GM19239 (cell line): ENCODE results near the gene PRICKLE2.

Experiments used
- DNase-seq: peaks from one replicate; pipeline ENCODE4 v3.0.0; 2011; ENCODE audit warnings: low spot score; ENCODE audit not compliant: insufficient read length
- FAIRE-seq: peaks from 2 replicates; lab custom pipeline; 2011; peaks lifted over from hg19 to GRCh38; lab: Jason Lieb, UNC

The PRICKLE2 gene

GRCh38 chr3:64166584-64167162, 58.6 kb downstream of the PRICKLE2 start:
- DNase-seq = no peak
- FAIRE-seq = no peak

- FAIRE-seq (no peak), DNase-seq (no peak)
Measured at GRCh38 chr3:64164349-64164748, 60.9 kb downstream of the PRICKLE2 start.

DNA sequence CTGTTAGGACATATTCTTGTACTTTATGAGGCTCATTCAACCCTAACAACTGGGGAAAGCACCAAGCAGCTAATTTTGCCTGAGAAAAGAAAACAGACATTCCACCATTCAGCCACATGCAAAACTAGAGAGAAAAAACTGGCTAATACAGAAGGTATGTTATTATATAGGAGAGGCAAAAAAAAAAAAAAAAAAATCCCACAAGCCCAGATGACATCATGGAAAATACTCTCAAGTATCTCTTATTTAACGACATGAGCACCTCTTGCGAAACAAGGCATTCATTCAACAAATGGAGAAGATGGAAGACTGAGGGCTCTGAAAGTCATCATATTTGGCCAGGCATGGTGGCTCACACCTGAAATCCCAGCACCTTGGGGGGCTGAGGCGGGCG, 61.5 kb downstream of the PRICKLE2 start:
- no peak for DNase-seq

GRCh38 chr3:64163019-64163754, 62.1 kb downstream of the PRICKLE2 start:
- DNase-seq = no peak
- no peak for FAIRE-seq

More for the DNA sequence above, 61.5 kb downstream of the PRICKLE2 start:
- no peak for FAIRE-seq

- DNase-seq = no peak
- no peak for FAIRE-seq
Measured at GRCh38 chr3:64161481-64161952, 63.7 kb downstream of the PRICKLE2 start.

- FAIRE-seq (no peak), DNase-seq (no peak)
Measured at GRCh38 chr3:64160000-64160695, 65.1 kb downstream of the PRICKLE2 start.

DNA sequence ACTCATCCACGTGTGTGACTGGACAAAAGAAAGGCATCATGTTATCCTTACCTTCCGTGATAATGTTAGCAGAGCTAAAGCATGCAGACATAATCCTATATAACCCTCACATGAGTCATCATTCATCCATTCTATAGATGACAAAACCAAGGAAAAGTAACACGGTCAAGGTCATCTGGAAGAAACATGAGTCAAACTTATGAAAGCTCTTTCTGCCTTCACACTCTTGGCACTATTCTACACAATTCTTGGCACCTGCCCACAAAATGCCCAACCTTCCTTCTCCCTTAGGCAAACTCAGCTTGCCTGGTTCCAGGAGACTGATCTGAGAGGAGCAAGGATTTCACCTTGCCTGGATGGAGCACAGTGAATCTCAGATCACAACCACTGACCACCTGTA, 66.9 kb downstream of the PRICKLE2 start:
- no peak for FAIRE-seq
- DNase-seq = no peak

DNA sequence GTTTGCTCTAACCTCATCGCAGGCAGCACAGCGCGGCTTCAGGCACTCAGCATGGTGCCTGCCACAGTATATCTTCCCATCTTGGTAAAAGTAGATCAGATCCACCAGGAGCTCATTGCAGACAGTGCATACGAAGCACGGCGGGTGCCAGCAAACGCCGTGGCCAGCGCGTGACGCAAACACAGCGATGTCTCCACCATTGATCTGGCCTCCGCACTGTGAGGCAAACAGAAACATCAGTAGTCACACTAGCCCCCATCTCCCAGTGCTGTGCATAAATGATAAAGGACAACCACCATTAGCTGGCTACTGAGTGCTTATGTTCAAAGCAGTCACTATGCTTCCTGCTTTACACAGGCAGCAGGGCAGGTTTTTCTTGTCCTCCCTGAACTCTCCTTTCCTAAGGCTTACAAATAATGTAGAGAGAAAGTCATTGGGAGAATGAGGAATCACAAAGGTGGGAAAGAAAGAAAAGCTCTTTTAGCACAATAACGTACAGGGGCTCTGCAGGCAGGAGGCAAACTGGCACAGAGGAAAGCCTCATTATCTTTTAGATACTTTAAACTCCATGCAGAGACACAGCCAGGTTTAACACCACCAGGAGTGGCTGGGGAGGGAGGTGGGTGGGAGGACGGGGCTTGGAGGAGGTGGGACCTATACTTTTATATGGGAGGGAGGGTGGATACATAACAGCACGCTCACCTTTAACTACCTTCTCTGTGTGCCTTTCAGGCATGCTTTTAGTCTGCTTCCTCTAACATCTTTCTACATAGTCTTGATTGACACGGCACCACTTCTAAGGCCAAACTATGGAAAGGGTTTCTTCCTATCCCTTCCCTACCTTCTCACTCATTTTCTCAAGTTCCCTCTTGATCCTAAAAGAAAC, 67.9 kb downstream of the PRICKLE2 start:
- FAIRE-seq (no peak), DNase-seq (no peak)

- DNase-seq (no peak), FAIRE-seq (no peak)
Measured at GRCh38 chr3:64155328-64155727, 69.9 kb downstream of the PRICKLE2 start.

DNA sequence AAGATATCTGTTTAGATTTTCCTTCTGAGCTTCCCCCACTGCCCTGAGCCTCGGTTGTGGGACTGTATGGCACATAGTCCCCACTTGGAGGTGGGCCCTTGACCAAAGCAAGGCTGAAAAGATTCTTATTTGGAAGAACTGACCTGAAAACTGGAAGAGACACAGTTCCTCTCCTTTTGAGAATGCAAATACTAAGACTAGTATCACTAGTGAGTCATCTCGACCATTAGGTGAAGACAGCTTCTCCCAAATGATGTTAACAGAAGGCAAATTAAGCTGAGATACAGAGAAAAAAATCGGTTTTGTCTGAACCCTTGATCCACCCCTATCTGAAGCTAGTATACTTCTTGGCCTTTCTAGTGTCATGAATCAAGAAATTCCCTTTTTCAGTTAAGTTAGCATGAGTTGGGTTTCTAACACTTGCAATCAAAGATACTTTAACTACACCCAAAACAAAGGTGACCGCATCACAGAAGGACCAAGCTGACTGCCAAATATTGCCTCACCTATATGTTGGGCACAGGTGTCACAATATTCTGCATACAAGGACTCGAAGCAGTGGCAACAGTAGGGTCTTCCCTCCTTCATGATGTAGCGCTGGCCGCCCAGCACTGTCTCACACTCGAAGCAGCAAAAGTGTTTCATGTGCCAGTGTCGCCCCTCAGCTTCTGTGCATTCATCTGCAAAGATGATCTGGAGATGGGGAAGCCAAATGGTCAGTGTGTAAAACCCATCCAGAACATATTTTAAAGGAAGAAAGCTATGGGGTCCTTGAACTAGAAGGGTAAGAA, 72.4 kb downstream of the PRICKLE2 start:
- FAIRE-seq (no peak), DNase-seq (no peak)

GRCh38 chr3:64152086-64152485, 73.2 kb downstream of the PRICKLE2 start:
- DNase-seq = no peak
- no peak for FAIRE-seq

DNA sequence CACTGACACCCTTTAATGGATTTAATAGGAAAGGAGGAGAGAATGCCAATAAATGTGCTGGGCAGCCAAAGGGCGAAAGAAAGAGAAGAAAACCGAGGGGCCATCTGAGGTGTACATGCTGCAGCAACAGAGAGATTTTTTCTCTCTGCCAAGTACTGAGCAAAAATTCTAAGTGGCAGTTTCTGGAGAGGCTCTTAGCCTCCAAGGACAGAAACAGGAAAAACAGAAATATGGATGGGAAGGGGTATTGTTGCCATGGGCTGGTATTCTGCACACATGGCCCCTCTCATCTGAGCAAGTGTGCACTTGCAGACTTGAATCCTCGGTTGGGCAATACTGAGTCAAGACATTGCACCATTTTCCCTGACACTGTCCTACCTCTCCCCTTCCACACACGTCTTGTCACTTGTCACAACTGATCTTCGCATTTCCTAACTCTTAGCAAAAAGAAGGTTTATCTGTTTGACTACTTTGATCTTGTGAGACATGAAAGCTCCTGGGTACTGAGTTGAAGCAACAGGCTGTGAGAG, 73.9 kb downstream of the PRICKLE2 start:
- DNase-seq = no peak
- FAIRE-seq = no peak

- DNase-seq (no peak), FAIRE-seq (no peak)
Measured at GRCh38 chr3:64150623-64151207, 74.6 kb downstream of the PRICKLE2 start.

DNA sequence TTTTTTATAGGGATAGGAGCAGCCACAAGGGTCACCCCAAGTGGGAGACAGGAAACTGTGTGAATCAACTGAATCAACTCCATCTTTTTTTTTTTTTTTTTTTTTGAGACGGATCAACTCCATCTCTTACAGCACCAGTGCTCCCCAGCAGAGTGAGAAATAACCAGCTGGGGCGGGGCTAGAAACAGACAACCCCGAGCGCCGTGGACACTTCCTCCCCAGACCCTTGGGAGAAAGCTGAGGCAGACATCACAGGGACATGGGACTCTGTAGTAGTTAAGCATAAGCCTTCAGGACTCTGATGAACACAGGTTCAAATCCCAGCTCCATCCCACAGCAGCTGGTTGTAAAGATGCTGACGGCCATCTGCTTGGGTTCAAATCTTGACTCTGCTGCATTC, 75.4 kb downstream of the PRICKLE2 start:
- DNase-seq = no peak

DNA sequence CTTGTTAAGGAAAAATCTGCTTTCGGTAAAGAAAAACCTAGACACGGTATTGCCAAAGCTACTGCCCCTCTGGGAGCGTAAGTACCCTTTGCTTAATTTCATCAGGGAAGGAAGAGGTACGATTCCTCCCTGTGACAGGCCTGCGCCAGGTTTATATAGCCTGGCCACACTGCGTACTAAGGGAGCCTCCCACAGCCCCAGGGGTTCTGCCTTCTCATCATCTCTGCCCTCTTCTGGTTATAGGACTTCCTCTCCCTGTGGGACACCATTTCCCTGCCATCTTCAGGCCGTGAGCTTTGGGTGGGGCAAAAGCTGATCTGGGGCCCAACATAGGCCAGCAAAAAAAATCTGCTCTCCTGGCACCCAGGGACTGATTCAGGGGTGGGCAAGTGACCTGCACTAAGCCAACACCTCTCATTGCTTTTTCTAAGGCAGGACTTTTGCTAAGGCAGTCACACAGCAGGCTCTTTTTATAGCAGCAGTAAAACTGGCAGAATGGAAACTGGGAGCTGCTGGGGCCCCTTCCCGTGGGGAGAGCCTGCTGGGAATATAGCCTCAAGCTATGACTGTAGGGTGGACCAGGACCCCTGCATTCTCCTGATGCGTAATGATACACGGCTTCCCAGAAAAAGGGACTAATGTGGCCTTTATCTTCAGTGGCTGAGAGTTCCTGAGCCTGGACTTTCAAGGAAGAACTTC, 76.2 kb downstream of the PRICKLE2 start:
- no peak for DNase-seq
- no peak for FAIRE-seq

More for the DNA sequence above, 75.4 kb downstream of the PRICKLE2 start:
- no peak for FAIRE-seq

- FAIRE-seq = no peak
- DNase-seq = no peak
Measured at GRCh38 chr3:64147211-64147610, 78.1 kb downstream of the PRICKLE2 start.

DNA sequence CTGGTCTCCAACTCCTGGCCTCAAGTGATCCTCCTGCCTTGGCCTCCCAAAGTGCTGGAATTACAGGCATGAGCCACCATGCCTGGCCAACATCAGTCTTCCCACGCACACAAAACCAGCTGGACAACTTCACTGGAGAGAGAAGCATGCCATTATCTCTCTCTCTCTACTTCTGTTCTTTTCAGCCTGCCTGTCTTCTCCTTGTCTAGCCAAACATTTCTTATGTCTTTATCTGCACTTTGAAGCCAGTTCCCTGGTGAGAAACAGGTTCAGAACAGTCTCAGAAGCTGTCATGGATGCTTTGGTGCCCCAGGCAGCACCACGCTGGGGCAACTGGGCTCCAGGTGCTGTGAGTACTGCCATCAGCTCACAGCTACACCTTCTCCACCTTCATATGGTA, 79.8 kb downstream of the PRICKLE2 start:
- no peak for FAIRE-seq
- no peak for DNase-seq

DNA sequence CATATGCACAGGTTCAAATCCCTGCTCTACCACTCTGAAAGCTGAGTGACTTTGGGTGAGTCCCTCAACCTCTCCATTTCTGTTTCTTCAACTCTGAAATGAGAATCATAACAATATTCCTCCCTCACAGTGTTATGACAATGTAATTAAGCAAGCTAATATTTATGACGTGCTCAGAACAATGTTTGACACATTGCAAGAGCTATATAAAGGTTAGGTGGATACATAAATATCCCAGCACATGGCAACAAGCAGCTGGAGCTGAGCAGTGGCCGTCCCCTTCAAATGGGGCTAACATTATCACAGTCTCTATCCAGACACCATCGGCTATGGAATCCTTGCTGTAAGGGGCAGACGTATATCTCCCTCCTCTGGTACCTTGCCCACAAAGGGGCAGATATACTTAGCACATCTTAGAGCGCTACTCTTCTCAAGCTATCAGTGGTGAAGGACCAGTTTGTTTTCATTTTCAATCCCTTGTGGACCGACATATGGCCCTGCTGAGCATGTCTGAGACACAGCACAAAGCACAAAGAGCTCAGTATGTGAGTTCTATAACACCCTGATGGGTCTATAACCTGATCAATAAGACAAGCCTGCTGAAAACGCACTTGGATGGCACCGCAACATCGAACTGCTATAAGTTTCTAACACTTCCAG, 80.9 kb downstream of the PRICKLE2 start:
- FAIRE-seq = no peak
- DNase-seq = no peak
